Nephron progenitor cell (in vitro differentiated cells): Measurements from ENCODE around the gene NT5C3B.
A peak's percentile ranks its signal among the peaks of the same experiment; 100 is the strongest.

Source experiments
- DNase-seq: peaks from one replicate; pipeline ENCODE4 v3.0.0; 2021
- H3K27ac Mint-ChIP-seq: 2 replicates; pipeline ENCODE4 v1.8.0; 2021; ENCODE audit warnings: mild to moderate bottlenecking, moderate library complexity, mixed read lengths
- H3K27me3 Mint-ChIP-seq: 2 replicates; pipeline ENCODE4 v1.8.0; 2021; ENCODE audit warnings: mild to moderate bottlenecking, low read depth, mixed read lengths; ENCODE audit not compliant: poor library complexity
- H3K36me3 Mint-ChIP-seq: 2 replicates; pipeline ENCODE4 v1.8.0; 2021; ENCODE audit warnings: low read depth, mixed read lengths
- H3K4me1 Mint-ChIP-seq: 2 replicates; pipeline ENCODE4 v1.8.0; 2021; ENCODE audit warnings: mixed read lengths
- H3K4me3 Mint-ChIP-seq: 2 replicates; pipeline ENCODE4 v1.8.0; 2021; ENCODE audit warnings: mild to moderate bottlenecking, moderate library complexity, mixed read lengths
- H3K9me3 Mint-ChIP-seq: 2 replicates; pipeline ENCODE4 v1.8.0; 2021; ENCODE audit warnings: mild to moderate bottlenecking, moderate library complexity, mixed read lengths
- TF ChIP-seq, protein P1 (sequence below): fragments of 200-600 bp; sonication (generic); IDR thresholded peaks from 2 replicates; pipeline ENCODE4 v1.5.0; 2021; ENCODE audit warnings: antibody characterized with exemption

NT5C3B gene

GRCh38 chr17:41813699-41814124, 22.3 kb downstream of the NT5C3B start:
- TF ChIP-seq, protein P1, sequence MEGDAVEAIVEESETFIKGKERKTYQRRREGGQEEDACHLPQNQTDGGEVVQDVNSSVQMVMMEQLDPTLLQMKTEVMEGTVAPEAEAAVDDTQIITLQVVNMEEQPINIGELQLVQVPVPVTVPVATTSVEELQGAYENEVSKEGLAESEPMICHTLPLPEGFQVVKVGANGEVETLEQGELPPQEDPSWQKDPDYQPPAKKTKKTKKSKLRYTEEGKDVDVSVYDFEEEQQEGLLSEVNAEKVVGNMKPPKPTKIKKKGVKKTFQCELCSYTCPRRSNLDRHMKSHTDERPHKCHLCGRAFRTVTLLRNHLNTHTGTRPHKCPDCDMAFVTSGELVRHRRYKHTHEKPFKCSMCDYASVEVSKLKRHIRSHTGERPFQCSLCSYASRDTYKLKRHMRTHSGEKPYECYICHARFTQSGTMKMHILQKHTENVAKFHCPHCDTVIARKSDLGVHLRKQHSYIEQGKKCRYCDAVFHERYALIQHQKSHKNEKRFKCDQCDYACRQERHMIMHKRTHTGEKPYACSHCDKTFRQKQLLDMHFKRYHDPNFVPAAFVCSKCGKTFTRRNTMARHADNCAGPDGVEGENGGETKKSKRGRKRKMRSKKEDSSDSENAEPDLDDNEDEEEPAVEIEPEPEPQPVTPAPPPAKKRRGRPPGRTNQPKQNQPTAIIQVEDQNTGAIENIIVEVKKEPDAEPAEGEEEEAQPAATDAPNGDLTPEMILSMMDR = no peak
- H3K4me1 Mint-ChIP-seq = peaks cover 63% of the 10 kb centered on the region
- DNase-seq = no peak
- no peaks in the 10 kb centered on the region for H3K9me3 Mint-ChIP-seq
- peaks cover 3% of the 10 kb centered on the region for H3K27me3 Mint-ChIP-seq
- peak overlapping the region; percentile 58 for H3K27ac Mint-ChIP-seq
- H3K36me3 Mint-ChIP-seq = peaks cover 34% of the 10 kb centered on the region
- peak overlapping the region; percentile 93 for H3K4me3 Mint-ChIP-seq

DNA sequence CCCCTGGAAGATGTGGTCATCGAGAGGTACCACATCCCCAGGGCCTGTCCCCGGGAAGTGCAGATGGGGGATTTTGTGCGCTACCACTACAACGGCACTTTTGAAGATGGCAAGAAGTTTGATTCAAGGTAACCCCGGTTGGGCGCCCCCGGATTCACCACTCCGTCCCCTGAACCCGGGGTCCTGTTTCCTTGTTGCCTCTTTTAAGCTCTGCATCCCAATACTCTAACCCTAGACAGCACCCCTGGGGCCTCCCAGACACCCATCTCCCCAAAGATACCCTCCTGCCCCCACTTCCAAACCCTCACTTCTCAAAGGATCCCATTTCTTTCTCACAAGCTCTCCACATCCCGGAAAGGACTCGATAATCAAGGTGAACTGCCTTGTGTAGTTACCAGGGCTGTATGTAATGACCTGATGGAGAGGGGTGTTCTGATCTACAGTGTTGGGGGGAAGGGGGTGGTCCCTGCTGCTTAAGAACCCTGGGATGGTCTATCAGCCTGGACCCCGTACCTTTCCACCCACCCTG, 22.8 kb downstream of the NT5C3B start:
- Mint-ChIP-seq H3K4me1 (peaks cover 60% of the 10 kb centered on the region), H3K27me3 (peaks cover 3% of the 10 kb centered on the region), H3K9me3 (no peaks in the 10 kb centered on the region), H3K27ac (peak overlapping the region; percentile 58), H3K4me3 (peak overlapping the region; percentile 93), H3K36me3 (peaks cover 35% of the 10 kb centered on the region)
- TF ChIP-seq, protein P1 = no peak
- no peak for DNase-seq

DNA sequence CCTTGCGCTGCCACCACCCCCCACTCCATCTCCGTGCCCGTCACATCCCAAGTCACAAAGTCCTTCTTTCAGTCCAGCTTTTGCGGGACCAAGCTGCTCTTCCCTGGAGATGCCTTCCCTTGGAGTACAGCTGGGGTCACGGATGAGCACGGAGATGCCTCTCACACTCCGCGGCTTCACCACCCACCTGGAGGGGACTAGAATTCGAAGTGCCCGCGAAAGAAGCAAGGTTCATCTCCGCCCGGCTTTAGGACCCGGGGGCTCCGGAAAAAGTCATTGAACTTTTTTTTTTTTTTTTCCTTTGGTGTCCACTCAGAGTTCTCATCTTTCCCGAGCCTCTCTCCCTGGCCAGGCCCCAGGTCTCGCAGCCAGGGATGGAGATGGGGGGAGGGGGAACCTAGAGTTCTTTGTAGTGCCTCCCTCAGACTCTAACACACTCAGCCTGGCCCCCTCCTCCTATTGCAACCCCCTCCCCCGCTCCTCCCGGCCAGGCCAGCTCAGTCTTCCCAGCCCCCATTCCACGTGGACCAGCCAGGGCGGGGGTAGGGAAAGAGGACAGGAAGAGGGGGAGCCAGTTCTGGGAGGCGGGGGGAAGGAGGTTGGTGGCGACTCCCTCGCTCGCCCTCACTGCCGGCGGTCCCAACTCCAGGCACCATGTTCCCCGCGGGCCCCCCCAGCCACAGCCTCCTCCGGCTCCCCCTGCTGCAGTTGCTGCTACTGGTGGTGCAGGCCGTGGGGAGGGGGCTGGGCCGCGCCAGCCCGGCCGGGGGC, 23.5 kb downstream of the NT5C3B start, which contains the start of gene FKBP10:
FKBP10 (plus strand) TSS at position 624 of the 771 bp plus-strand sequence; CDS start at position 655, 31 bp downstream.
- H3K4me3 Mint-ChIP-seq = peak within 1 kb of the TSS; percentile 93
- H3K9me3 Mint-ChIP-seq = no peaks in the 10 kb centered on the region
- peak; percentile 90 for DNase-seq
- peaks cover 3% of the 10 kb centered on the region for H3K27me3 Mint-ChIP-seq
- H3K36me3 Mint-ChIP-seq = peaks cover 35% of the 10 kb centered on the region
- peak within 1 kb of the TSS; percentile 98 for H3K27ac Mint-ChIP-seq
- TF ChIP-seq, protein P1 = no peak
- peaks cover 55% of the 10 kb centered on the region for H3K4me1 Mint-ChIP-seq

- peak; percentile 80 for DNase-seq
- H3K27ac Mint-ChIP-seq = peak within 1 kb of the TSS; percentile 98
- peaks cover 50% of the 10 kb centered on the region for H3K4me1 Mint-ChIP-seq
- H3K36me3 Mint-ChIP-seq = peaks cover 33% of the 10 kb centered on the region
- TF ChIP-seq, protein P1 = peak; percentile 44
- peak within 1 kb of the TSS; percentile 93 for H3K4me3 Mint-ChIP-seq
- H3K9me3 Mint-ChIP-seq = no peaks in the 10 kb centered on the region
- peaks cover 3% of the 10 kb centered on the region for H3K27me3 Mint-ChIP-seq
Observed at GRCh38 chr17:41811549-41812380, 24.3 kb downstream of the NT5C3B start, which contains the start of gene P3H4. TSS of gene P3H4 (minus strand) at chr17:41811949. CDS start at chr17:41811915, 34 bp downstream.

- H3K27ac Mint-ChIP-seq = no peak overlapping the region
- TF ChIP-seq, protein P1 = no peak
Observed at GRCh38 chr17:41810659-41811548, 25.1 kb downstream of the NT5C3B start.

More at GRCh38 chr17:41810659-41811548, 25.1 kb downstream of the NT5C3B start:
- H3K36me3 Mint-ChIP-seq = peaks cover 42% of the 10 kb centered on the region
- peaks cover 45% of the 10 kb centered on the region for H3K4me1 Mint-ChIP-seq
- DNase-seq = peak; percentile 55
- peaks cover 3% of the 10 kb centered on the region for H3K27me3 Mint-ChIP-seq
- no peaks in the 10 kb centered on the region for H3K9me3 Mint-ChIP-seq
- H3K4me3 Mint-ChIP-seq = peak overlapping the region; percentile 84
